ENCODE results near the gene DHRSX.

DNA sequence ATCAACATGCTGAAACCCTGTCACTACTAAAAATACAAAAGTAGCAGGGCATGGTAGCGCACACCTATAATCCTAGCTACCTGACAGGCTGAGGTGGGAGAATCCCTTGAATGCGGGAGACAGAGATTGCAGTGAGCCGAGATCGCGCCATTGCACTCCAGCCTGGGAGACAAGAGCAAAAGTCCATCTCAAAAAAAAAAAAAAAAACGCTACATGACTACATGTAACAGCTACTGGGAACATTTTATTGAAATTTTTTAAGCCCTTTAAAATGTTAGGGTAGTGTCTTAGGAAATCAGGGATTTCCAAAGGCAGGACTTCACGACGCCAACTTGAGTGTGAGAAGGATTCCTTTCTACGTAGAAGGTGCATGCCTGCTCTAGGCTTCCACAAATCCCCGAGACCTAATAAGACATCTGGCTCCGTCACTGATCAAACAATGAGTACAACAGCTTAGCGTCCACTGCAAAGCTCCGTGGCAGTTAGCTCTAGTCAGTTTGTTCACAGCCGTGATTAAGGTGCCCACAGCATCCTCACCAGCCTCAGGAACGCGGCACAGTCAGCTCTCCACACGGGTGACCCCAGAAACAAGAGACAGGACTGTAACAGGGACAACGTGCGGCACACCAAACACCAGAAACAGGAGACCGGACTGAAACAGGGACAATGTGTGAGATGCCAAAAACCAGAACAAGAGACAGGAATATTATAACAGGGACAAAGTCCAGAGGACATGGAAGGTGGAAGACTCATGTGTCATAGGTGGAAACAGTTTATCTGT lies 33.7 kb downstream of the DHRSX start:
- TF ChIP-seq CTCF (IDR thresholded peaks at IDR 0.05) (no peak), POLR2A (IDR thresholded peaks at IDR 0.05) (no peak)

Data from thyroid gland (tissue), 4 donors.